Karpas-422 (cell line): ENCODE data around the gene RNF113B. TPM values are rescaled to one million over a fixed set of nuclear protein-coding genes. Genes with fewer than 3 reads are reported as not detected.

Source experiments
- DNase-seq: peaks from one replicate; pipeline ENCODE4 v3.0.0-alpha.2; 2015
- H2AFZ ChIP-seq: fragments of 200-600 bp; sonication (generic); 2 replicates; pipeline ENCODE4 v1.6.1; 2014; ENCODE audit warnings: antibody characterized with exemption, low read length, mixed read lengths
- H3K27ac ChIP-seq: fragments of 200-600 bp; sonication (generic); 2 replicates; pipeline ENCODE4 v1.5.1; 2014; ENCODE audit warnings: mild to moderate bottlenecking, low read length, moderate library complexity
- H3K27me3 ChIP-seq: fragments of 200-600 bp; sonication (generic); 2 replicates; pipeline ENCODE4 v1.6.1; 2014; ENCODE audit warnings: low read length, mixed read lengths
- H3K36me3 ChIP-seq: fragments of 200-600 bp; sonication (generic); 2 replicates; pipeline ENCODE4 v1.6.1; 2014; ENCODE audit warnings: low read length, mixed read lengths; ENCODE audit not compliant: insufficient read depth
- H3K4me1 ChIP-seq: fragments of 200-600 bp; sonication (generic); 2 replicates; pipeline ENCODE4 v1.6.1; 2014; ENCODE audit warnings: mild to moderate bottlenecking, low read length, mixed read lengths
- H3K4me2 ChIP-seq: fragments of 200-600 bp; sonication (generic); 2 replicates; pipeline ENCODE4 v1.6.1; 2014; ENCODE audit warnings: low read length, low read depth, mild to moderate bottlenecking; ENCODE audit not compliant: poor library complexity, severe bottlenecking
- H3K4me3 ChIP-seq: fragments of 200-600 bp; sonication (generic); 2 replicates; pipeline ENCODE4 v1.5.1; 2014; ENCODE audit warnings: mild to moderate bottlenecking, antibody characterized with exemption, low read length, mixed read lengths
- H3K79me2 ChIP-seq: fragments of 200-600 bp; sonication (generic); 2 replicates; pipeline ENCODE4 v1.6.1; 2014; ENCODE audit warnings: mild to moderate bottlenecking, low read length, mixed read lengths
- H3K9ac ChIP-seq: fragments of 200-600 bp; sonication (generic); 2 replicates; pipeline ENCODE4 v1.6.0; 2014; ENCODE audit warnings: low read length
- H3K9me2 ChIP-seq: fragments of 200-600 bp; sonication (generic), shearing (Covaris generic); replicated peaks from 2 replicates; pipeline ENCODE4 v1.6.0; 2014; ENCODE audit warnings: mild to moderate bottlenecking, low read length, moderate library complexity; ENCODE audit not compliant: insufficient read depth
- H3K9me3 ChIP-seq: fragments of 300-700, 200-600 bp; sonication (generic); 2 replicates; pipeline ENCODE4 v1.6.1; 2014; ENCODE audit warnings: low read length, mixed read lengths
- H4K20me1 ChIP-seq: fragments of 200-600 bp; sonication (generic); 2 replicates; pipeline ENCODE4 v1.6.1; 2014; ENCODE audit warnings: mild to moderate bottlenecking, antibody characterized with exemption, low read length, low read depth; ENCODE audit not compliant: insufficient read depth
- total RNA-seq: library from RNA; depleted of rRNA; stranded (reverse); fragments of >200 nt; shearing (Covaris generic); gene quantifications from 2 replicates; pipeline ENCODE4 v1.2.3, GENCODE V29; 2014; ENCODE audit warnings: low replicate concordance

RNF113B gene
- total RNA-seq, 1 experiment from 2014 or later: not detected

DNA sequence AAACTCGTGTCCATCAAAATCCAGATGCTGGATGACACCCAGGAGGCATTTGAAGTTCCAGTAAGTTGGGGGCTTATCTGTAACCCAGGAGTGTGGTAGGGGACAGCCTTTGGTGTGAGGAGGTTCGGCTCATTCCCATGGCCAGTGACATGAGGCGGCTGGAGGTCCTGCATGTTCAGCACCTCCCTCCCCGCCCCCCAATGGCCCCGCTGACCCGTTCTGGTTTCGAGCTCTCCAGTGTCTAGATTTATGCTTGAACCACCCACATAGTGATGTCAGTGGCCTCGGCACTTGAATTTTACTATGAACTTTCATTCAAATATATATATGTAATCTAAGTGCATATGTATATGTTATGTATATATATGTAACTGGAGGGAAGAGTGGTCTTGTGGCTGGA lies 36.3 kb upstream of the RNF113B start:
- Histone ChIP-seq H3K4me1 (no peaks in the 10 kb centered on the region), H3K27me3 (no peaks in the 10 kb centered on the region), H2AFZ (no peak overlapping the region), H3K4me3 (no peak overlapping the region), H3K9ac (no peak overlapping the region), H3K4me2 (no peak overlapping the region), H3K79me2 (no peaks in the 10 kb centered on the region), H3K9me3 (no peaks in the 10 kb centered on the region), H3K36me3 (no peaks in the 10 kb centered on the region), H3K27ac (no peak overlapping the region), H4K20me1 (no peaks in the 10 kb centered on the region), H3K9me2 (no peaks in the 10 kb centered on the region)
- DNase-seq: no peak

DNA sequence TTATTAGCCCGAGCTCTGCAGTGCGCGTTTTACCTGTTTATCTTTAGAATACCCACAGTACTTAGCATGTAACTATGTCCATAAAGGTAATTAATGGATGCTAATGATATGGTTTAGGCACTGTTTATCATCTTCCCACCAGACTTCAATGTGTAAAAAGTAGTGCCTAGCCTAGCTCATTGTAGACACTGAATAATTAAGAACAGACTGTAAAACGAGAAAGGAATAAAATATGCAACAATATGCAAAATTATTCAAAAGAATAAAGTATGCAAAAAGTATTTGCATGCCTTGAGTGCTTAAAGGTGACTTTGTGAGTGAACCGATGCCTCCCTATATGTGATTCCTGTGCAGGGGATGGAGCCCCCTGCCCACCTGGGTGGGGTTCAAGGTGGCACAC lies 35.7 kb upstream of the RNF113B start:
- Histone ChIP-seq H3K9ac (no peak overlapping the region), H2AFZ (no peak overlapping the region), H3K9me3 (no peaks in the 10 kb centered on the region), H3K36me3 (no peaks in the 10 kb centered on the region), H3K4me3 (no peak overlapping the region), H3K9me2 (no peaks in the 10 kb centered on the region), H3K27ac (no peak overlapping the region), H3K4me2 (no peak overlapping the region), H4K20me1 (no peaks in the 10 kb centered on the region), H3K79me2 (no peaks in the 10 kb centered on the region), H3K4me1 (no peaks in the 10 kb centered on the region), H3K27me3 (no peaks in the 10 kb centered on the region)
- DNase-seq: no peak

DNA sequence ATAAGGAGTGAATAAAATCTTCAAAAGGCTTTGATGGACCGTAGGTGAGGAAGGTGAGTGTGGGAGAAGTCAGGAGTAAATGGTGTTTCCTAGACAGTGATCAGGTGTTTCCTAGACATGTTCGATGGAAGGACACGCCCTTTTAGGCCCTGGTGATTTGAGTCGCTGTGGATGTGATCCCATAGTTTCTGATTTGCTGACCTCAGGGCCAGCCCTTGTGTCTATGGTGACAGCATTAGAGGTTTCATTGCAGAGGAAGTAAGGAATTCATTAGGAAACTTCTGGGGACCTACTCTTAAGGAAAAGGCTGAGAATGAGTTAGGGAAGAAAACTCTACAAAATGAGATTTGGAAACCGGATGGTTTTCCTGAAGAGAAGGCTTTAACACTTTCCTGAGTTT lies 31.5 kb upstream of the RNF113B start:
- no peaks in the 10 kb centered on the region for H4K20me1 ChIP-seq
- DNase-seq: no peak
- H3K4me1 ChIP-seq: no peaks in the 10 kb centered on the region
- H3K27me3 ChIP-seq: no peaks in the 10 kb centered on the region
- no peaks in the 10 kb centered on the region for H3K79me2 ChIP-seq
- no peak overlapping the region for H3K9ac ChIP-seq
- H3K36me3 ChIP-seq: no peaks in the 10 kb centered on the region
- H3K9me3 ChIP-seq: no peaks in the 10 kb centered on the region
- no peak overlapping the region for H3K27ac ChIP-seq
- H3K9me2 ChIP-seq: no peaks in the 10 kb centered on the region
- no peak overlapping the region for H3K4me3 ChIP-seq
- no peak overlapping the region for H2AFZ ChIP-seq
- no peak overlapping the region for H3K4me2 ChIP-seq

DNA sequence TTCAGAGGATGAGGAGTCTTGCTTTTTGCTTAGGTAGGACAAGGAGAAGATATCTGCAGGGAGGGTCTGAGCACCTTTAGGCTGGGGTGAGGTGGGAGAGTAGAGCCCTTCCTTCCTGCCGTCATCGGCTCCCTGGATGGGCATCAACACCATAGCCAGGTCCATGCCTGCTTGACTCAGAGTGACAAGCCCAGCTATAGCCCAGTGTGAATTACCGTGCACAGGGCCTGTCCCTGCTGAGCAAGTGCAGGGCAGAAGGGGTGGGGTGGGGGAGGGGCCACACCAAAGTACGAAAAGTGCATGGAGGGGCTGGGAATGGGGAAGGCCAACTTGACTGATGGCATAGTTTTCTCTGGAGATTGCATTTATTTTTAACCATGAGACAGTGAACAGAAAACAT lies 30.3 kb upstream of the RNF113B start:
- H3K36me3 ChIP-seq: no peaks in the 10 kb centered on the region
- H3K9me2 ChIP-seq: no peaks in the 10 kb centered on the region
- H2AFZ ChIP-seq: no peak overlapping the region
- no peaks in the 10 kb centered on the region for H4K20me1 ChIP-seq
- H3K9me3 ChIP-seq: no peaks in the 10 kb centered on the region
- H3K4me3 ChIP-seq: no peak overlapping the region
- no peaks in the 10 kb centered on the region for H3K27me3 ChIP-seq
- H3K27ac ChIP-seq: no peak overlapping the region
- no peak for DNase-seq
- no peak overlapping the region for H3K4me2 ChIP-seq
- H3K4me1 ChIP-seq: no peaks in the 10 kb centered on the region
- H3K79me2 ChIP-seq: no peaks in the 10 kb centered on the region
- H3K9ac ChIP-seq: no peak overlapping the region

DNA sequence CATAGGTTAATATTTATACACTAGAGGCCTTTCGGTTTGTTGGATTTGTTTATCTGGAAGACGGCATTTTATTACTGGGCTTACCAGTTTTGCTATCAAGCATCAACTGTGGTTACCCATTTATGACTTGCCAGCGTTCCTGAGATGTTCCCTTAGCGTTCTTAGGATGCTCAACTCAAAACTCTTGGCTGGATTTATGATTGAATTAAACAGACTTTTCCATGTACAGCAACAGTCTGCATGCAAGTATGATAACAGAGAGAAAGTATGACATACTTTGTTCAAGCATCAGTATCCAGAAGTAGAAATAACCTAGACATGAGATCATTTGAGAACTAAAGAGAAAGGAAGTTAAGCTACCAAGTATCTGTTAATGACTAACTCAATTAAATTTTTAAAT lies 29.9 kb upstream of the RNF113B start:
- Histone ChIP-seq H2AFZ (no peak overlapping the region), H3K4me1 (peaks cover 4% of the 10 kb centered on the region), H3K9me3 (no peaks in the 10 kb centered on the region), H3K27me3 (no peaks in the 10 kb centered on the region), H3K79me2 (no peaks in the 10 kb centered on the region), H3K4me2 (no peak overlapping the region), H3K36me3 (no peaks in the 10 kb centered on the region), H3K9me2 (no peaks in the 10 kb centered on the region), H3K9ac (no peak overlapping the region), H4K20me1 (no peaks in the 10 kb centered on the region), H3K27ac (no peak overlapping the region), H3K4me3 (no peak overlapping the region)
- no peak for DNase-seq

DNA sequence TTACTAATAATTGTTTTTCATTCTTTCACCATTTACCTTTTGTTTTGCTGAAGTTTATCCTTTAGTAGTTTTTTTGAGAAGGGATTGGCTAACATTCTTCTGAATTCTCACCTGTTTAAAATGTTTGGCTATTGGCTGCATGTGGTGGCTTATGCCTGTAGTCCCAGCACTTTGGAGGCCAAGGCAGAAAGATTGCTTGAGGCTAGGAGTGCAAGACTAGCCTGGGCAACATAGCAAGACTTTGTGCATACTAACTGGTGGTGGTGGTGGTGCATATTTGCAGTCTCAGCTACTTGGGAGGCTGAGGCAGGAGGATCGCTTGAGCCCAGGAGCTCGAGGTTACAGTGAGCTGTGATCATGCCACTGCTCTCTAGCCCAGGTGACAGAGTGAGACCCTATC lies 27.5 kb upstream of the RNF113B start:
- Histone ChIP-seq H3K36me3 (no peaks in the 10 kb centered on the region), H3K79me2 (no peaks in the 10 kb centered on the region), H3K4me3 (no peak overlapping the region), H3K4me2 (no peak overlapping the region), H3K9me3 (no peaks in the 10 kb centered on the region), H3K4me1 (peaks cover 6% of the 10 kb centered on the region), H3K9me2 (no peaks in the 10 kb centered on the region), H4K20me1 (no peaks in the 10 kb centered on the region), H3K9ac (no peak overlapping the region), H3K27me3 (no peaks in the 10 kb centered on the region), H2AFZ (no peak overlapping the region), H3K27ac (no peak overlapping the region)
- DNase-seq: no peak

DNA sequence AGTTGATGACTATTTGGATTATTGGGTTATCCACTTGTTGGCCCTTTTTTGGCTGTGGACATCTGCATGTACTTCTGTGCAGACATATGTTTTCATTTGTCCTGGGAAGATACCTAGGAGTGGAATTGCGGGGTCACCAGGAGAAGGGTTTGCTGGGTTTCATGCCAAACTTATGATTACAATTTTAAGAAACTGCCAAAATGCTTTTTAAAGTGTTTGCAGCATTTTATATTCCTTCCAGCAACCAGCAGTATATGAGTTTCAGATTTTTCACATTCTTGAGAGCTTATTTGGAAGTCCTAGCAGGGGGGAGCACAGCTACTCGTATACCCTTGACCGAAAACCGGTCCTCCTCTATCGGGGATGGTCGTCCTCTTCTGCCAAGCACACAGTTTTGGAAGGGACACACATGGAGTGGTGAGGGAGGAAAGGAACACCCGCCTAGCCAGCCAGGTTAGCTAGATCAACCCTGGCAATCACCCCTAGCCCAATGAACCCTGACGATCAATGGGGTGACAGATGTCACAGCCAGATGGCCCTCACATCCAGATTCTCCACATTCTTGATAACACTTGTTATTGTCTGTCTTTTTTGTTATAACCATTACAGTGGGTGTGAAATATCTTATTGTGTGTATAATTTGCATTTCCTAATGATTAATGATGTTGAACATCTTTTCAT lies 26.7 kb upstream of the RNF113B start:
- no peaks in the 10 kb centered on the region for H3K36me3 ChIP-seq
- H2AFZ ChIP-seq: no peak overlapping the region
- H3K27me3 ChIP-seq: no peaks in the 10 kb centered on the region
- H3K9ac ChIP-seq: no peak overlapping the region
- no peak for DNase-seq
- no peaks in the 10 kb centered on the region for H4K20me1 ChIP-seq
- no peaks in the 10 kb centered on the region for H3K9me2 ChIP-seq
- H3K4me1 ChIP-seq: peaks cover 6% of the 10 kb centered on the region
- no peak overlapping the region for H3K4me2 ChIP-seq
- H3K4me3 ChIP-seq: no peak overlapping the region
- no peaks in the 10 kb centered on the region for H3K9me3 ChIP-seq
- H3K27ac ChIP-seq: no peak overlapping the region
- no peaks in the 10 kb centered on the region for H3K79me2 ChIP-seq

DNA sequence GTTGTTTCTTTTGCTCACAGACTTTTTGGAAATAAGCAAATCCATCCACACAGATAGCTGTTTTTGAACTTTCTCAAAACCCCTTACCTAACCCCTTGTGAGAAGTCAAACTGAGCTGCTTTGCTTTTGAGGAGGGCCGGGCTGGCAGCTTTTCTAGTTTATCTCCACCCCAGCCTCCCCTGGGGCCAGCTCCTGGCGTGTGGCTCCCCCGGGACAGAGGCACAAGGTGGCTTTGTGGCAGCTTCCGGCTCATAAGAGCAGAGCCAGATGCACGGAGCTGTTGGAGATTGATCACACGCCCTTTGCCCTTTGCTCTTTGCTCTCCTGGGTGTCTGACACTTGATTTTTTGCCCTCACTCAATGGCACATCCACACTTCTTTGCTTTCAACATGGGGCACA lies 24.9 kb upstream of the RNF113B start:
- no peak overlapping the region for H3K9ac ChIP-seq
- H3K27me3 ChIP-seq: no peaks in the 10 kb centered on the region
- no peak overlapping the region for H2AFZ ChIP-seq
- H3K4me3 ChIP-seq: no peak overlapping the region
- H3K36me3 ChIP-seq: no peaks in the 10 kb centered on the region
- H3K4me2 ChIP-seq: no peak overlapping the region
- no peaks in the 10 kb centered on the region for H3K79me2 ChIP-seq
- peaks cover 6% of the 10 kb centered on the region for H3K4me1 ChIP-seq
- DNase-seq: peak; percentile 48
- no peaks in the 10 kb centered on the region for H3K9me3 ChIP-seq
- H3K9me2 ChIP-seq: no peaks in the 10 kb centered on the region
- no peak overlapping the region for H3K27ac ChIP-seq
- H4K20me1 ChIP-seq: no peaks in the 10 kb centered on the region

DNA sequence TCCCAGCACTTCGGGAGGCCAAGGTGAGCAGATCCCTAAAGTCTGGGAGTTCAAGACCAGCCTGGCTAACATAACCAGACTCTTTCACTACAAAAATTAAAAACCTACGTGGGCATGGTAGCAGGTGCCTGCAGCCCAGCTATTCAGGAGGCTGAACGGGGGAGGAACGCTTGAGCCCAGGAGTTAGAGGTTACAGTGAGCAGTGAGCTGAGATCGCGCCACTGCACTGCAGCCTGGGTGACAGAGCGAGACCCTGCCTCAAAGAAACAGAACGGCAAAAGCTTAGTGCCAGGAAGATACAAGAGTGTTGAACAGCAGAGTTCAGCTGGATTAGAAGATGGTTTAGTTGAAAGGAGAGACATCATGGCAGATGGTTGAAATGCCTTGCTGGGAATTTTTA lies 24.1 kb upstream of the RNF113B start:
- no peaks in the 10 kb centered on the region for H3K9me3 ChIP-seq
- H3K27me3 ChIP-seq: no peaks in the 10 kb centered on the region
- H2AFZ ChIP-seq: no peak overlapping the region
- H3K4me3 ChIP-seq: no peak overlapping the region
- H3K36me3 ChIP-seq: no peaks in the 10 kb centered on the region
- no peaks in the 10 kb centered on the region for H4K20me1 ChIP-seq
- H3K4me1 ChIP-seq: peaks cover 6% of the 10 kb centered on the region
- H3K4me2 ChIP-seq: no peak overlapping the region
- no peak for DNase-seq
- no peak overlapping the region for H3K9ac ChIP-seq
- H3K79me2 ChIP-seq: no peaks in the 10 kb centered on the region
- no peak overlapping the region for H3K27ac ChIP-seq
- H3K9me2 ChIP-seq: no peaks in the 10 kb centered on the region
